ENCODE results near the gene KIFC1. TPM values are rescaled to one million over a fixed set of nuclear protein-coding genes. Genes with fewer than 3 reads are reported as not detected.

Gene KIFC1
- total and polyA plus RNA-seq, 9 of the 15 experiments (the other 6 are each of a cell fraction or from before 2014, with no cell fraction given) = 1.3 to 95.2 (median 76.9) TPM

DNA sequence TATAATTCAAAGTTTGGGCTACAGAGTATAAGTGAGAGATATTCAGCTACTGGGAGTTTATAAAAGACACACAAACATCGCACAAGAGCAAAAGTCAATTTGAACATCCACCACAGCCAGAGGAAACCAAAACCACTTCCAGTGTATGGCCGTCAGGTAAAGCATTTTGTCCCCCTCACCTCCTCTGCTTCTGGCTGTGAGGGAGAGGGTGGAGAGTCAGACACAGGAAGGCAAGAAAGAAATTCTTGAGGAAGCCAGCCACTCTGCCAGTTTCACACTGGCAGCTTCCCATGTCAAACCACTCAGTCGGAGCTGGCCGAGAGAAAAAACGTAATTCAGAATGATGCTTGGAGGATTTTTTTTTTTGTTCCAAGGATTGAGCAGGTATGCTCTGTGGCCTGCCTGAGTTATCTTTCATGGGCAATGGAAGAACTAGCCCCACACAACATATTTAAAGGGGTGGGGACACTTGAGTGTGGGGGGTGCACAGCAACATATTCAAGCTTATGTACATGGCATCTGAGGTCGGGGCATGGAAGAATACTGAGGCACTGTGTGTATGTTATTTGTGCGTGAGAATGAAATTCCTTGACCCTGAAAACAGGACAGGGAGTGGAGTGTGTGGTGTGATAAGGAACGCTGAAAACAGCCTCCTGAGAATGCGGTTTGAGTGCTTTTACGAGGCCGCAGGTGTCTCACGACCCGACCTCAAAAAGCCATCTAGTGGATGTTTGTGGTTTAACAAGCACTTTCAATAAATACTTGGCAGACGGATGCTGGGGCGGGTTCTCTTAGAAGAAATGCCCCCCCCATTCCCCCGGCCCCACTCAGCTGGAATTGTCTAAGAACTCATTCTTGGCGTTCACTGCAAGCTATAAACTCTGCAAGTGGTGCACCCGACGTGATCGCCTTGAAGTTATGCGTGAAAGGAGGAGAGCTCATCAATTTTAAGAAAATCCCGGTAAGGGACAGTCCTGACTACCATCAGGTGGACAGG lies 46.6 kb upstream of the KIFC1 start (continued):
- TF ChIP-seq, protein P1, sequence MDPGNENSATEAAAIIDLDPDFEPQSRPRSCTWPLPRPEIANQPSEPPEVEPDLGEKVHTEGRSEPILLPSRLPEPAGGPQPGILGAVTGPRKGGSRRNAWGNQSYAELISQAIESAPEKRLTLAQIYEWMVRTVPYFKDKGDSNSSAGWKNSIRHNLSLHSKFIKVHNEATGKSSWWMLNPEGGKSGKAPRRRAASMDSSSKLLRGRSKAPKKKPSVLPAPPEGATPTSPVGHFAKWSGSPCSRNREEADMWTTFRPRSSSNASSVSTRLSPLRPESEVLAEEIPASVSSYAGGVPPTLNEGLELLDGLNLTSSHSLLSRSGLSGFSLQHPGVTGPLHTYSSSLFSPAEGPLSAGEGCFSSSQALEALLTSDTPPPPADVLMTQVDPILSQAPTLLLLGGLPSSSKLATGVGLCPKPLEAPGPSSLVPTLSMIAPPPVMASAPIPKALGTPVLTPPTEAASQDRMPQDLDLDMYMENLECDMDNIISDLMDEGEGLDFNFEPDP (CRISPR knock-in tag; IDR thresholded peaks at IDR 0.05) = no peak
- 0 out of 2 replicates have a peak, but pooled peaks have one; percentile 18 for TF ChIP-seq SMARCA5 (IDR thresholded peaks at IDR 0.05)
- TF ChIP-seq CTBP1 (IDR thresholded peaks at IDR 0.05; ENCODE audit: borderline replicate concordance) = peak; percentile 81
- no peak for TF ChIP-seq HNRNPUL1 (IDR thresholded peaks at IDR 0.05; ENCODE audit: low read length)
- TF ChIP-seq PCBP1 (IDR thresholded peaks at IDR 0.05; ENCODE audit: low read depth, low read length, poor library complexity, severe bottlenecking) = no peak
- no peak for TF ChIP-seq CBX3 (IDR thresholded peaks at IDR 0.05; ENCODE audit: borderline replicate concordance in 1 of 2, low read length in 2 of 2)
- TF ChIP-seq, protein P2, sequence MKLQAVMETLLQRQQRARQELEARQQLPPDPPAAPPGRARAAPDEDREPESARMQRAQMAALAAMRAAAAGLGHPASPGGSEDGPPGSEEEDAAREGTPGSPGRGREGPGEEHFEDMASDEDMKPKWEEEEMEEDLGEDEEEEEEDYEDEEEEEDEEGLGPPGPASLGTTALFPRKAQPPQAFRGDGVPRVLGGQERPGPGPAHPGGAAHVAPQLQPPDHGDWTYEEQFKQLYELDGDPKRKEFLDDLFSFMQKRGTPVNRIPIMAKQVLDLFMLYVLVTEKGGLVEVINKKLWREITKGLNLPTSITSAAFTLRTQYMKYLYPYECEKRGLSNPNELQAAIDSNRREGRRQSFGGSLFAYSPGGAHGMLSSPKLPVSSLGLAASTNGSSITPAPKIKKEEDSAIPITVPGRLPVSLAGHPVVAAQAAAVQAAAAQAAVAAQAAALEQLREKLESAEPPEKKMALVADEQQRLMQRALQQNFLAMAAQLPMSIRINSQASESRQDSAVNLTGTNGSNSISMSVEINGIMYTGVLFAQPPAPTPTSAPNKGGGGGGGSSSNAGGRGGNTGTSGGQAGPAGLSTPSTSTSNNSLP (IDR thresholded peaks at IDR 0.05; ENCODE audit: borderline replicate concordance, low read depth, low read length) = no peak
- no peak for TF ChIP-seq ZNF561 (CRISPR knock-in tag; conservative IDR thresholded peaks at IDR 0.05)
- TF ChIP-seq CEBPG (CRISPR knock-in tag; IDR thresholded peaks at IDR 0.05) = no peak
- TF ChIP-seq CEBPG (tag; conservative IDR thresholded peaks at IDR 0.05 in 1 of 2, IDR thresholded peaks at IDR 0.05 in 1 of 2) = no peak
- no peak for TF ChIP-seq CCAR2 (IDR thresholded peaks at IDR 0.05; ENCODE audit: low read depth, low read length)
- no peak for TF ChIP-seq TBP (optimal IDR thresholded peaks at IDR 0.05; ENCODE audit: low read depth, low read length)
- peak; percentile 23 to 84; a peak in 2 of 4 replicates for TF ChIP-seq MAZ (CRISPR knock-in tag; conservative IDR thresholded peaks at IDR 0.05 in 1 of 2, IDR thresholded peaks at IDR 0.05 in 1 of 2)
- TF ChIP-seq LARP7 (IDR thresholded peaks at IDR 0.05) = no peak
- TF ChIP-seq, protein P3, sequence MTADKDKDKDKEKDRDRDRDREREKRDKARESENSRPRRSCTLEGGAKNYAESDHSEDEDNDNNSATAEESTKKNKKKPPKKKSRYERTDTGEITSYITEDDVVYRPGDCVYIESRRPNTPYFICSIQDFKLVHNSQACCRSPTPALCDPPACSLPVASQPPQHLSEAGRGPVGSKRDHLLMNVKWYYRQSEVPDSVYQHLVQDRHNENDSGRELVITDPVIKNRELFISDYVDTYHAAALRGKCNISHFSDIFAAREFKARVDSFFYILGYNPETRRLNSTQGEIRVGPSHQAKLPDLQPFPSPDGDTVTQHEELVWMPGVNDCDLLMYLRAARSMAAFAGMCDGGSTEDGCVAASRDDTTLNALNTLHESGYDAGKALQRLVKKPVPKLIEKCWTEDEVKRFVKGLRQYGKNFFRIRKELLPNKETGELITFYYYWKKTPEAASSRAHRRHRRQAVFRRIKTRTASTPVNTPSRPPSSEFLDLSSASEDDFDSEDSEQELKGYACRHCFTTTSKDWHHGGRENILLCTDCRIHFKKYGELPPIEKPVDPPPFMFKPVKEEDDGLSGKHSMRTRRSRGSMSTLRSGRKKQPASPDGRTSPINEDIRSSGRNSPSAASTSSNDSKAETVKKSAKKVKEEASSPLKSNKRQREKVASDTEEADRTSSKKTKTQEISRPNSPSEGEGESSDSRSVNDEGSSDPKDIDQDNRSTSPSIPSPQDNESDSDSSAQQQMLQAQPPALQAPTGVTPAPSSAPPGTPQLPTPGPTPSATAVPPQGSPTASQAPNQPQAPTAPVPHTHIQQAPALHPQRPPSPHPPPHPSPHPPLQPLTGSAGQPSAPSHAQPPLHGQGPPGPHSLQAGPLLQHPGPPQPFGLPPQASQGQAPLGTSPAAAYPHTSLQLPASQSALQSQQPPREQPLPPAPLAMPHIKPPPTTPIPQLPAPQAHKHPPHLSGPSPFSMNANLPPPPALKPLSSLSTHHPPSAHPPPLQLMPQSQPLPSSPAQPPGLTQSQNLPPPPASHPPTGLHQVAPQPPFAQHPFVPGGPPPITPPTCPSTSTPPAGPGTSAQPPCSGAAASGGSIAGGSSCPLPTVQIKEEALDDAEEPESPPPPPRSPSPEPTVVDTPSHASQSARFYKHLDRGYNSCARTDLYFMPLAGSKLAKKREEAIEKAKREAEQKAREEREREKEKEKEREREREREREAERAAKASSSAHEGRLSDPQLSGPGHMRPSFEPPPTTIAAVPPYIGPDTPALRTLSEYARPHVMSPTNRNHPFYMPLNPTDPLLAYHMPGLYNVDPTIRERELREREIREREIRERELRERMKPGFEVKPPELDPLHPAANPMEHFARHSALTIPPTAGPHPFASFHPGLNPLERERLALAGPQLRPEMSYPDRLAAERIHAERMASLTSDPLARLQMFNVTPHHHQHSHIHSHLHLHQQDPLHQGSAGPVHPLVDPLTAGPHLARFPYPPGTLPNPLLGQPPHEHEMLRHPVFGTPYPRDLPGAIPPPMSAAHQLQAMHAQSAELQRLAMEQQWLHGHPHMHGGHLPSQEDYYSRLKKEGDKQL (CRISPR knock-in tag; IDR thresholded peaks at IDR 0.05; ENCODE audit: borderline replicate concordance) = no peak
- no peak for TF ChIP-seq GTF2A2 (tag; IDR thresholded peaks at IDR 0.05)
- TF ChIP-seq TAL1 (IDR thresholded peaks at IDR 0.05) = peak; percentile 73
- 0 out of 2 replicates have a peak, but pooled peaks have one; percentile 41 for TF ChIP-seq POLR2AphosphoS5 (IDR thresholded peaks at IDR 0.05; ENCODE audit: control insufficient read depth, insufficient read depth, low read depth, low read length)
- no peak for TF ChIP-seq MECOM (CRISPR knock-in tag; IDR thresholded peaks at IDR 0.05)
